ENCODE measurements around the gene TANC1.
"Not testable (repeated sequence)": the region's sequence is repeated elsewhere in the genome, so short reads cannot be mapped to it uniquely, and the experiment has no call there.

TANC1 gene

DNA sequence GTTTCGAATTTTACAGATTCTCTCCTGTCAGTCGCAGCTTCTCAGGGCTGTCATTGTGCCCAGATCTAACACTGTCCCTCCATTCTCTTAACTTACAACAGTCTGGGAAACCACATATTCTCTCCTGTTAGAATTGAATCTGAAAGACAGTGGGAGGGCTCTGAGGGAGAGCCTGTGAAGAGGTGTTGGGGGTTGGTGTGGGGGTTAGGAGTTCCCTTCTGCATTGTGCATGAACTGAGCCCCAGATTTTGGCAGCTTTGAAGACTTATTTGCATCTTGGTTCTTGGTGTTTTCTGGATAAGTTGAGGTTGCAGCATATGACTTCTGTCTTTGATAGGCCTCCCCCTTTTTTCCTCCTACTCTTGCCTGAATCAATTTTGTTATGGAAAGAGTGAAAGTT lies 64.1 kb downstream of the TANC1 start:
- DNase-seq, result no peak

DNA sequence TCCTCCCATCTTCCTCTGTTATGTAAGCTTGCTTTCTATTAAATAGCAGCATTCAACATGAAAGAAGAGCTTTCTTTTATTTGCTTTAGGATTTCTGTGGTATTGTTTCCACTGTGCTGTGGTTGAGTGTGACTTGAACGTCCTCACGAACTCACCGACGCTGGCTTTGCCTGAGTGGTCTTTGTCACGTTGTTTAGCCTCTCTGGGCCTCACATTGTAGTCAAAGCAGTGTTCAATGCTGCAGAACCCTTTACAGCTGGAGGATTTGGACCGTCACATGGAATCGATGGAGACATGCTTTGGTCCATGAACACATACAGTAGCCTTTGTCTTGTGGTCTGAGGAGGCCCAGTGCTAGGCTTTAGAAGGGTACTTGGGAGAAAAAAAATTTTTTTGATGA lies 66.3 kb downstream of the TANC1 start:
- DNase-seq, result no peak

DNA sequence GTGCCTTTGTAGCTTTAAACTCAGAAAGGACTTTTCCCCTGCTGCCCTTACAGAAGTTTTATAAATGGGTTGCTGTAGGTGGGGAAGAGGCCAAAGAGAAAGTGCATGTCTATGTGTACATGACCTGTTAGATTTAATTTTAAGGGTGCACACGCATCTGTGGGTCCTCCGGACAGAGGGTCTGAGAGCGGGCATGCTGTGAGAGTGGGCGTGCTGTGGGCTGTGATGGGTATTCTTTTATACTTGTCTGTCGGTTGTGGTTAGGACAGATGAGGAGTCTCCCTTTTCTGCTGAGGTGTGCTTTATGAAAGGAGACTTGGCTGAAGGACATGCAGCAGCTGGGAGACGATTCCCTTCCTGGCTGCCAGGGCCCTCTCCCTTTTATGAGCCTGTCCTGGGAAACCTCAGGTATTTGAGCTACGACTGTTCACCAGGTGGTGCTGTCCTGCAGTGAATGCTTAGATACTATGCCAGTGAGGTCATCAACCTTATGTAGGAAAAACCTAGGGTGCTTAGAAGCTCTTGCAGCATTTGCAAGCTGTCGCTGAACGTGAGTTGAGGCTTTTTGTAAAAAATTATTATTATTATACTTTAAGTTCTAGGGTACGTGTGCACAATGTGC lies 67.5 kb downstream of the TANC1 start:
- DNase-seq, result peak; percentile 89

DNA sequence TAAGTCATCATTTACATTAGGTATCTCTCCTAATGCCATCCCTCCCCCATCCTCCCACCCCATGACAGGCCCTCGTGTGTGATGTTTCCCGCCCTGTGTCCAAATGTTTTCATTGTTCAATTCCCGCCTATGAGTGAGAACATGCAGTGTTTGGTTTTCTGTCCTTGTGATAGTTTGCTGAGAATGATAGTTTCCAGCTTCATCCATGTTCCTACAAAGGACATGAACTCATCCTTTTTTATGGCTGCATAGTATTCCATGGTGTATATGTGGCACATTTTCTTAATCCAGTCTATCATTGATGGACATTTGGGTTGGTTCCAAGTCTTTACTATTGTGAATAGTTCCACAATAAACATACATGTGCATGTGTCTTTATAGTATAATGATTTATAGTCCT lies 68.0 kb downstream of the TANC1 start:
- DNase-seq, result not testable (repeated sequence)

DNA sequence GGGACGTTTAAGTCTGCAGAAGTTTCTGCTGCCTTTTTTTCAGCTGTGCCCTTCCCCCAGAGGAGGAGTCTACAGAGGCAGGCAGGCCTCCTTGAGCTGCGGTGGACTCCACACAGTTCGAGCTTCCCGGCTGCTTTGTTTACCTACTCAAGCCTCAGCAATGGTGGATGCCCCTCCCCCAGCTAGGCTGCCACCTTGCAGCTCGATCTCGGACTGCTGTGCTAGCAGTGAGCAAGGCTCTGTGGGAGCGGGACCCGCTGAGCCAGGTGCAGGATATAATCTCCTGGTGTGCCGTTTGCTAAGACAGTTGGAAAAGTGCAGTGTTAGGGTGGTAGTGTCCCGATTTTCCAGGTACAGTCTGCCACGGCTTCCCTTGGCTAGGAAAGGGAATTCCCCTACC lies 72.9 kb downstream of the TANC1 start:
- not testable (repeated sequence) for DNase-seq

DNA sequence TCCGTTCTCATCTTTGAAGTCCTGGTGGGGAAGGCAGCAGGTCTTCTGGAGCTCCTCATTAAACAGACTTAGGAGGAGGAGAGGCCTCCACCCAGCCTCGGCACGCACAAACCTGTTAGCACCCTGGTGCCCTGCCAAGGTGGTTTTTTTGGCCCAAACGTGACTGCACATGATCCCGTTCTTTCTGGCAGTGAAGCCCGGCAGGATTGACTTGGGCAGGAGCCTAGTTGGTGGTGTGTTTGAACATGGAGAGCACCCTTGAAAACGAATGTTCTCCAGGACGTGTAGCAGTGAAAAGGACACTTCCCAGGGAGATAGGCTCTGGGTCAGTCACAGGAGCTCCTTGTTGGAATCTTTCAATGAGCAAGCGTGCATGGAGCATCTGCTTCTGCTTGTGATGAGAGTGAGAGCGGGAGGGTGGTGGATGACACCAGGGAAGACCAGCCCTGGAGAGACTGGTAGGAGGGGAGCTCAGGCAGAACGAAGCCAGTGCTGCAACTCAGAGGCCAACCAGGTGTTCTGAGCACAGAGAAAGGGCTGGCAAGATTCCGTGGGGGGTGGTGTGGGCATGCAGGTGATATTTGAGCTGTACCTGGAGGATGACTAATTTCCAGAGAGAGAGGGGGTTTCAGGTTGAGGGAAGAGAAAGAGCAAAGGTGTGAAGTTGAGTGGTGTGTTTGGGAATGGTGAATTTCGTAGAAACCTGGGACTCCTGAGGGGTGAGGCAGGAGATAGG lies 73.8 kb downstream of the TANC1 start:
- no peak for DNase-seq

DNA sequence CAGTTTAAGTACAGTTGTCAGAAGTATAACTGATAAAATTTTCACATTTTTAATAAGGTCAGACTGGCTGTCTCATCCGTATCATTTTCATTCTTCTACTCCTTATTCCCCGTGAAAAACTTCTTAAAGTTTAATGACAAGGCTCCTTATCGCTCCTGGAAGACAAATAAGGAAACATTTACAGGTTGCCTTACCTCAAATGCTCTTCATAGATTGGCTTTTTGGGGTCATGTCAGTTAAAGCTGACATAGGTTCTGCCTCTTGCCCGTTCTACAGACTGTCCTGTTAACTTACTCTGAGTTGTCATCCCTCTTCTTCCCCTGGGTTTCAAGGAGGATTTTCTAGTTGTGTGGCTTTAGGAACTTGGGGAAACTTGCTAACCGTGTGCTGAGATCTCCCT lies 75.3 kb downstream of the TANC1 start:
- DNase-seq, result no peak

DNA sequence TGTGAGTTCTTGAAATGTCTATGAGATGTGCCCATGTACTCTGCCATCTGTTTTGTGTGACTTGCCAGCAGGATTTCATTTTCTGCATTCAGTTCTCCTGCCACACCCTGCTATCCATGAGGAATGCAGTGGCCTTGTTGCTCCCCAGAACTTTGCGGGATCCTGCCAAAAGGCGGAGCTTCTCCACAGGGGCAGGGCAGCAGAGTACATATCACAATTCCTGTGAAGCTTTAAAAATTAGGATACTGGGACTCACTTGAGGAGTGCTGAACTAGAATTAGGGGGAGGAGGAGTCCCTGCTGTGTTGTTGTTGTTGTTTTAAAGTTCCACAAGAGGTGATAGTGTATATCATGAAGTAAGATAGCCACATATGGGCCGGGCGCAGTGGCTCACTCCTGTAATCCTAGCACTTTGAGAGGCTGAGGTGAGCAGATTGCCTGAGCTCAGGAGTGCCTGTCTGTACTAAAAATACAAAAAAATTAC lies 76.4 kb downstream of the TANC1 start:
- DNase-seq, result peak; percentile 85

DNA sequence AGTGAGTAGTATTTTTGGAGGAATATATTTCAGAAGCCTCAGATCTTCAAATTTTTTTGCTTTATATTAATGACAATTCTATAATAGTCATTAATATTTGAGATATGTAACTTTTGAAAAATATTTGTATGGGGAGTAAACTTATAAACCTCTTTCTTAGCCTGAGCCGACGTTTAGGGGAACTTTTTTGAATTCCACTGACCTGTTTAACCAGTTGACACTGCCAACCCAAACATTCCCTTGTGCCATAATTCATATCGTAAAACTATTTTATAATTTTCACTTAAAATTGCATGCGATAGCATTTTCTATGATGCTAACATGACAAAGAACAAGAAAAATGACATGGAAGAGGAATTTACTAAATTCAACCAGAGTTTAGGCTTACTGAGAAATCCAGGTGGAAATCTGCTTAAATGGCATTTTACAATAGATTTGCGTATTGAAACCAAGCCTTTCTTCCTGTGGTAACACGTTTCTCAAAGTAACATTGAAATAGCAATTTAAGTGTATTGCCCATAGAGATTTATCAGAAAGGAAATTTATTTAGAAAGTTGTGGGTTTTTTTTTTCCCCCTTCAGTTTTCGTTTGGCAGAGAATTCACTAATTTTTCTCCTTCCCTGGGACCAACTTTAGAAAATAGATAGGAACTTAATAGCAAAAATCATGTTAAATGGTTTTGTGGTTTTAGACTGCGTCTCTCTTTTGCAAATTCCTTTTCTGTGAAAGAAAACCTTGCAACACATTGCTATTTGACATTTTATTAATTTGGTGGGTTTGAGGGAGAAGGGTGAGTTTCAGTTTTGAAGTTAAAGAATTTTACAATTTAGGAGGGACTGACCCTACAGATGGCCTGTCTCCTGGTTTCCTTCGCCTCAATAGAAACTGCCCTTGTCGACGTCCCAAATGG lies 77.4 kb downstream of the TANC1 start:
- DNase-seq, result no peak

DNA sequence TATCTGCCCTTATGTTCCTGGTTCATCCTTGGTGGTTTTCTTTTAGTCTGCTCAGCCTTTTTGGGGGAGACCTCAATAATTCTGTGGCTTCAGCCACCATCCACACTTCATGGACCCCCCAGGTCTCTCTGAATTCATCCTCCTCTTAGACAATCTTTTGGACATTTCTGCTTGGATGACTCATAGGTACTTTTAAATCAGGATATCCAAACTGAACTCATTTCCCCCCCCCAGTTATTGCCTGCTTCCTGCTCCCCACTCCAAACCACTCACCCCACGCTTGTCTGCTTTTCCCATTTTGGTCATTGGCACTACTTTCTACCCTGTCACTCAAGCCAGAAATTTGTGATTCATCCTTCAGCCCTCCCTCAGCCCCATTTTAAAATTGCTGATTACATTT lies 78.5 kb downstream of the TANC1 start:
- DNase-seq, result no peak

DNA sequence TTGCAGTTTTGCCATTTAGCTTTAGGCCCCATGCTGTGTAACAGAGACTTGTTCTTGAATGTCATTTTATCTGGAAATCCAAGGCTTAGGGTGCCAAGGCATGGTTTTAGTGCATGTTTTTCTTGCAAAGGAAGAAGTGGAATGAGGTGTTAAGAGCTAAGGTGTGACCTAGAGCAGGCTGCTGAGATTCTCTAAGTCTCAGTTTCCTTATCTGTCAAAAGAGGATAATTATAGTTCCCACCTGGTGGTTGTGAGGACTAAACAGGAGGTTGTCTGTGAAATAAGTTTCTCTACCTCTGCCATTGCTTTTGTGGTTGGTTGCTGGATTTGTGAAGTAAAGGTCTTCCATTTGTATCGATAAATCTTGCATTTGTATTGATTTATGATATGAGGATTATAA lies 82.0 kb downstream of the TANC1 start:
- DNase-seq, result no peak

DNA sequence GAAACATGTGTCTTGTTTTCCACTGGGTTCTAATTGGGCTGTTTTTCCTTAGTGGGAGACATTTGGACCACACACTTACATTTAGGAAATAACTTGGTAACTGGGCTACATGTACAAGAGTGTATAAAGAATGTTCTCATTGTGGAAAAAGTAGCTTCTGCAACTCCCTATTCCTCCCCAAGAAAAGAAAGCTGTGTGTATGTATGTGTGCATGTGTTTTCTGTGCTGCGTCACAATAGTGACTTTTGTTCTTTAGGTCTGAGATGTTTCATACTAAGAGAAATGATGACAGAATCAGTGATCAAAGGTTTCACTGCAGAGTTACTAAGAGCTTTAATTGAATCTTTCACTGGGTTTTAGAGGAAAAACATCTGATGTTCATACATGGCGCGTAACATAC lies 82.7 kb downstream of the TANC1 start:
- DNase-seq, result no peak

DNA sequence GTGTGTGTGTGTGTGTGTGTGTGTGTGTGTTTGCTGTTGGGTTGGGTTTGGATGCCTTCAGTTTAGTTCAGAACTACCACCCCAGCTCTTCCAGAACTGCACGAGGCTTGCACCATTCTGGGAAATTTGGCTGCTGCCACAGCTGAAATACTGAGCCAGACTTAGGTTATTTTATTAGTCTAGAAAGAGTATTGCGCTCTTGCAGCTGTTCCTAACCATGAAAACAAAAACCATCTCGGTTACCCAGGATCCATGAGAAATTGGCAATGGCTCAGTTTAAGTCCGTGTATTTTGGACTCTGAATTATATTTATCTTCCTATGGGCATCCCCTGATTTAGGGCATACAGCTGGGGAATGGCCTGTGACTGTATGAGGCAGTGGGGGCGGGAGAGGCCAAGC lies 83.2 kb downstream of the TANC1 start:
- DNase-seq, result no peak

DNA sequence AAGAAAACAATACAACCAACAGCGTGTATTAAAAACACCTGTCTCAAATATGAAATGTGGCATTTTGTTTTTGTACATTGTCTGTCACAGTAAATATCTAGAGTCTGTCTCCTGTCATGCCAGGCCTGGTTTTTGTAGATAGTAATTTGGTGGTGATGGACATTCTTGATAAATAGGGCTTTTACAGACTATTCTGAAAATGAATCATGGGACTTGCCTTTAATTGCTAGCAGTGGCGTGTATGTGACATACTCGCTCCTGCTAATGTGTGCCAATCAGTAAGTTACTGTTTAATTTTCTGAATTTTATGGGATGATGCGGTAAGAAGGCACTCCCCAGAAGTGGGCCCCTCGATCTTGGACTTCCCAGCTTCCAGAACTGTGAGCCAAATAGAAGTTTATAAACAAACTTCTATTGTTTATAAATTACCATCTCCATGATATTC lies 83.7 kb downstream of the TANC1 start:
- no peak for DNase-seq

DNA sequence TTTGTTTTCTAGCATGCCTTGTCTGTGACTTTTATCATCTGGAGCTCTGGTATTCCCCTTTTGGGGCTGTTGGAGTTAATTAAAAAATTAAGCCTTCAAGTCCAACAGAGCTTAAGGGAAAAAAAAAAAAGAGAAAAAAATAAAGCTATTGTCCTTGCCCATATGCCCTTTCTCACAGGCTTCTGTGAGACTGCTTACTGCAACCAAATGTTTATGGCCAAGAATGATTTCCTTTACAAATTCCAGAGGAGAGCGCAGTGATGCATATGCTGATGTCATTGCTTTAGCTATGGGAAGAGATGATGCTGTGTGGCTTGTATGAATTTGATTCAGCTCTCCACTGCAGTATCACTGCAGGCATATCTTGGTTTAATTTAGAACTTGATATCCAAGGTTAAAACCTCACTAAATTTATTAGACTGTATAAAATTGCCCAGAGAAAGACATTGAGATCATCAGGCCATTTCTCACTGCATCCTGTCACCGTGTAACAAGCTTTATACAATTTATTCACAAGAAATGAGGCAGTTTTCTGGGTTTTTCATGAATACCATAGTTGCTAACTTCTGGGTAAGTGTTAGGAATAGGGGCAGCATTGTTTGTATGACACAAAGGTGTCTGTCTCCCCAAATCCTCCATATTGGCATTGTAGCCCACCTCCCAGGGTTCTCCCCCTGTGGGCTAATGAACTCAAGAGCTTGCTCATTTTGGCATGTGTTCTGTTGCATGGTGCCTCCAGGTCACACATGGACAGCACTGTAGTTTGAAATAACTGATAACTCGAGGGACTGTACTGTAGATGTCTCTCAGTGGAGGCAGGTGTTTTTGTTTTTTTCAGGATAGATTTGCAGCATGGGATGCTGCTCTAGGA lies 85.0 kb downstream of the TANC1 start:
- peak; percentile 19 for DNase-seq

DNA sequence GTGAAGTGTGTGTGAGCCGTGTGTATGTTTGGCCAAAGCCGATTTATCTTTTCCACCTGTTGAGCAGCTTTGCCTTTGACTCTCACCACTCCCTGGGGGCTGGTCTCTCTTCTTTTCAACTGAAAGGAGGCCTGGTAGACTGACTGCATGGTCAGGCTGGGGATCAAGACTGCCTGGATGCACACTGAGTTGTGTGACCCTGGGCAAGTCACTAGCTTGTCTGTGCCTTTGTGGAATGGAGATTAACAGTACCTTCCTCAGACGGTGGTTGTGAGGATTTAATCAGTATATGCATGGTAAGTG lies 85.5 kb downstream of the TANC1 start:
- DNase-seq, result no peak

DNA sequence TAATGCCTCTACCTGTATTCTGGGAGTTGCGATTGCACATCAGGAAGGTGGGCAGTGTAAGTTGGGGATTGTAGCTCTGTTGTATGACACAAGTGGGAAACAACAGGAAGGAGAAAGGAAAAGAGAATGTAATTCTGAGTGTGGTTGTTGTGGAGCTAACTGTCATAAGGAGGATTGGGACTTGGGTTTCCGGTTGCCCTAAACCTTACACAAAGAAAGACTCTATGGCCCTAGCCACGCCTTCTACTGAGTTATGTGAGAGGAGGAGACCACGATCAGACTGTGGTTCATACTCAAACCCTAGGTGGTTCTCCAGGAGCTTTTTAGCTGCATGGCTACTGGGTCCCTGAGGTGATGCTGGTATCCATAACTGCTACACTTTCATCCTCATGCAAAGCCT lies 86.5 kb downstream of the TANC1 start:
- DNase-seq, result no peak

DNA sequence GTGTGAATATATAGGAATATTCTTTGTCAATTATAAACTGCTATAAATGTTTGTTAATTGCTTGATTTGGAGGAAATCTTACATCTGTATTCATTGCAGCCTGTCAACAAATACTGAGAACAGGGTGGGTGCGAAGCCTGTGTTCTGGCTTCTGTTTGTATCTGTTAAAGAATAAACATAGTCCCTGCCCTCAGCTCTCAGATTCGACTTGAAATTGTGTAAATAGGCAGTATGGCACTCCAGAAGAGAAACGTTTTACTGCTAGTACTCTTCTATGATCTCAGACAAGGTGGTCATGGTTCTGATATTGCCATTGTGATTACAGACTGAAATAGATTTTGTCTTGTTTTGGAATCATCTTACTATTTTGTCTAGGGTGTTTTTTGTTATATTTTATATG lies 92.1 kb downstream of the TANC1 start:
- no peak for DNase-seq

DNA sequence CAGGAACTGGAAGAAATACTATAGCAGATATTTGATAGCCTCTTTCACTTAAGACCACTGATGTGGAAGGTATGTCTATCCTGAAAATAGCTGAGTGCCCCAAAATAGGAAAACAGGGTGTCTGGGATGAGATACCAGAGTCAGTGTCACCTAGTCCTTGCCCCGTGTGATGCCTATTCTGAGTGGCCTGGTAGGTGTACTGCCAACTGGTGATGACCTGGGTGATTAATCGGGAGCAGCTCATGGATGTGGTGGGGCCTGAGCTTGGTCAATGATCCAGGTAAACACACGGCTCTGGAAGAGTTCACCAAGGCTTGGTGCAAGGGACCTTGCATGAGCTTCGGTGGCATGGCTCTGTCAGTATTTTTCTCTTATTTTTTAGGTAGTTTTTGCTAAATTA lies 95.2 kb downstream of the TANC1 start:
- no peak for DNase-seq

DNA sequence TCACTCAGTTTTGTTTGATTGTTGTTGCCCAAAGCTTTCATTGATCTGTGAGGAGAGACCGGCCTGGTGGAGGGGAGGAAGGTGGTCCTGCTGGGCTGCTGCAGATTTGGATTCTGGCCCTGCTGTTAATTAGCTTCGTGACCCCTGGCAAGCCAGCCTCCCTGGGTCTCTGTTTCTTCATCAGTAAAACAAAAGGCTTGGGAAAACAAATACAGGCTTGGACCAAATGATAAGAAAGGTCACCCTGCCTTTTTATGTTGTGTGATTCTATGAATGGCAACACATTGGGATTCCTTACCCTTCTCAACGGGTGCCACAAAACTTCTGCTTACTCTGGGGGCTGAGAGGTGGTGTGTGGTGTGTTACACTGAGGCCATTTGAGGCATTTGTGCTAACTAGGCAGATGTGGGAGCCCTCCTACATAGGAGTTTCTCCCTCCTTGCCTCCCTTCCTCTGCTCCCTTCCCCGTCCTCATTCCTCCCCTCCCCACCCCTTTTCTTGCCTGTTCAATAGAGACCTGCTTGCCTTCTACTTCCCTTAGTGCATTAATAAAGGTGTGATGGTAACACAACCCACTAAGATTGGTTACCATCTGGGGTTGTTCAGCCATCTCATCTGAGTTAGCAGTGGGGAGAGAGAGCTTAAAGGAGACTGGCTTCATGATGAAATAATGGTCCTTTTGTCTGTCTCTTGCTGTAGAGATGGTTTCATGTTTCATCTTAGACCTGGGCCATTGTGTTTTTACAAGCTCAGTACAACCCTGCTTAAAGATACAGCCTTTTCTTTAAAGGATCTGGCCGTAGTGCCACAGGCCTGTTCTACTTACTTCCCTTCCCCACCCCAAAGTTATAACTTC lies 96.2 kb downstream of the TANC1 start:
- DNase-seq, result peak; percentile 58

DNA sequence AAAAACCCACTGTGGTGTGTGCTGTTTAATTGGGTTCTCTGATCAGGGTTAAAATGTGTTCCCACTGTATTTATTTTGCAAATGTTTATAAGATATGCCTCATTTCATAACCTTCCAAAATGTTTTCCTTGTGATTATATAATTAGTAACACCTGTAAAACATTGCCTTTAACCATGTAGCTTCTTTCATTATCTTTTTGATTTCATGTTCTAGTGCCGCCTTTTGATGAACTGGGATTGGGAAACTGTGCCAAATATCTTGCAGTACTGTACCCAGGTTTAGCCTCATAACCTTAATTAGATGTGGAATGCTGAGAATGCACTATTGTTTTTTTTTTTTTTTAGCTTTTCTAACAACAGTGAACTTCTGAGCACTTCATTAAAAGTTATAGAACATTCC lies 96.9 kb downstream of the TANC1 start:
- DNase-seq, result no peak

DNA sequence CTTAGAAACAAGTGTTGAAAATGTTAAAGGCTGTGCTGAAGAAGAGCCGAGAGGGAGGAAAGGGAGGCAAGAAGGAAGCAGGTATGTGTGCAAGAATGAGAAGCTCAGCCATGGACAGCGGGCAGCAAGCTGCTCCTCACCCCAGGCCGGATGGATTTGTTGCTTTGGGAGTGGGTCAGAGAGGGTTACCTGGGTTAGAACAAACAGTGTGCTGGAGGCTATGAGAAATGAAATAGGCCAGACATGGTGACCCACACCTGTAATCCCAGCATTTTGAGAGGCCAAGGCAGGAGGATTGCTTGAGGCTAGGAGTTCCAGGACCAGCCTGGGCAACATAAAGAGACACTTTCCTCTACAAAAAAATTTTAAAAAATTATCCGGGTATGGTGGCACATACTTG lies 97.5 kb downstream of the TANC1 start:
- DNase-seq, result no peak

All from NCI-H2171 treated with DMSO at 0.1 percent for 48 hours (cell line).